Stimulated activated CD4-positive, alpha-beta T cell treated with anti-CD3 and anti-CD28 coated beads, TNF-alpha, amount 100 ng/mL, for 48 hours (primary cell): ENCODE measurements around the gene SART3.
"Not testable (repeated sequence)": the region's sequence is repeated elsewhere in the genome, so short reads cannot be mapped to it uniquely, and the experiment has no call there.

Source experiments
- DNase-seq, 3 donors: peaks; one replicate each; pipeline ENCODE4 v3.0.0-alpha.2; 2020; ENCODE audit warnings: low read depth in 3 of 3

The SART3 gene

DNA sequence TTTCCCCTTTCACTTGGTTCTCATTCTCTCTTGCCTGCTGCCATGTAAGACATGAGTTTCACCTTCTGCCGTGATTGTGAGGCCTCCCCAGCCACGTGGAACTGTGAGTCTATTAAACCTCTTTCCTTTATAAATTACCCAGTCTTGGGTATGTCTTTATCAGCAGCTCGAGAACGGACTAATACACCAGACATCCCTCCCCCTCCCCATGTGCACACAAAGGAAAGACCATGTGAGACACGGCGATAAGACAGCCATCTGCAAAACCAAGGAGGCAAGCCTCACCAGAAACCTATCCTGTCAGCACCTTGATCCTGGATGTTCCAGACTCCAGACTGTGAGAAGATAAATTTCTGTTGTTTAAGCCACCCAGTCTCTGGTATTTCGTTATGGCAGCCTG lies 75.6 kb downstream of the SART3 start:
- not testable (repeated sequence) for DNase-seq

DNA sequence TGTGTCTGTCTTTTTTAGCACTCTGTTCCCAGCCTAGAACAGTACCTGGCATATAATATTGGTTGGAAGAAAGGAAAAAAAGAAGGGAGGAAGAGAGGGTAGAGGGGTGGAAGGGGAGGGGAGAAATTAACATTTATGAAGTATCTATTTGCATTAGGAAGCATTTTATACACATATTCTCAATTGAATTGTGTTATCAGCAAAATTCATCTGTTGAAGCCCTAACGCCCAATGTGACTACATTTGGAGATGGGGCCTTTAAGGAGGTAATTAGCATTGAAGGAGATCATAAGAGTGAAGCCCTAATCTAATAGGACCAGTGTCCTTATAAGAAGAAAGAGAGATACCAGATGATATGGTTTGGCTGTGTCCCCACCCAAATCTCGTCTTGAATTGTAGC lies 76.1 kb downstream of the SART3 start:
- no peak for DNase-seq

DNA sequence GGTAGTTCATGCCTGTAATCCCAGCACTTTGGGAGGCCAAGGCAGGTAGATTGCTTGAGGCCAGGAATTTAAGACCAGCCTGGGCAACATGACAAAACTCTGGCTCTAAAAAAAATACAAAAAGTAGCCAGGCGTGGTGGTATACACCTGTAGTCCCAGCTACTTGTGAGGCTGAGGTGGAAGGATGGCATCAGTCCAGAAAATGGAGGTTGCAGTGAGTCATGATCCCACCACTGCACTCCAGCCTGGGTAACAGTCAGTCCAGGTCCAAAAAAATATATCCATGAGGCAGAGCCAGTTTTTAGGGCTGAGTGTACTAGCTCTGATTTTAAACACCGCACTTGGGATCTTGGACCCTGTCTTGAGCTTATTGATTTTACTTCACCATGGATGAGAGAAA lies 76.5 kb downstream of the SART3 start:
- no peak for DNase-seq

DNA sequence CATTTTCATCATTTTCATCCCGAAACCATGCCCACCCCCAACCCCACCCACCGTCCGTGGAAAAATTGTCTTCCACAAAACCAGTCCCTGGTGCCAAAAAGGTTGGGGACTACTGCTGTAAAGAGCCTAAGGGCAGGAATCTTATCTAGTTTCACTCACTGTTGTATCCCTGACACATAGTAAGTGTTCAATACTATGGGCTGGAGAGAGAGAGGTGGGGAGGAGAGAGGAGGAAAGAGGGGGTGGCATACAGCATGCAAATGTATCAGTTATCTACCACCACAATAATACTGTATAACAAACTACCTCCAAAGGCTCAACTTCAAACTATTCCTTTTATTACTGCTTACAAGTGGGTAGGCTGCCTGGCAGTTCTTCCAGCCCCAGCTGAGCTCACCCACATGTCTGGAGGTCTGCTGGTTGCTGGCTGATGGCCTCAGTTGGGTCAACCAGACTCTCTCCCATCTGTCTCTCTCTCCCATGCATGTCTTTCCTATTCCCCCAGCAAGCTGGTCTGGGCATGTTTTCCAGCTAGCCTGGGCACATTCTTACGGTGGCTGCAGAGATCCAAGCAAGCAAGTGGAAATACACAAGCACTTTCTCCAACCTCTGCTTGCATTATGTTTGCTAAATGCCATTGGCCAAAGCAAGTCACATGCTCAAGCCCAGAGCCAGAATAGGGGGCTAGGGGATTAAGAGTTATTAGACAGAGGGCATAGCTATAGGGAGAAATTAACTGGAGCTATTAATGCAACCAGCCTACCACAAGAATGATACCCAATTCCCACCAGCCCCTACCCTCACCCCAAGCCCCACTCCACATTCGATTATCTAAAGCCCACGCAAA lies 77.5 kb downstream of the SART3 start:
- no peak for DNase-seq

DNA sequence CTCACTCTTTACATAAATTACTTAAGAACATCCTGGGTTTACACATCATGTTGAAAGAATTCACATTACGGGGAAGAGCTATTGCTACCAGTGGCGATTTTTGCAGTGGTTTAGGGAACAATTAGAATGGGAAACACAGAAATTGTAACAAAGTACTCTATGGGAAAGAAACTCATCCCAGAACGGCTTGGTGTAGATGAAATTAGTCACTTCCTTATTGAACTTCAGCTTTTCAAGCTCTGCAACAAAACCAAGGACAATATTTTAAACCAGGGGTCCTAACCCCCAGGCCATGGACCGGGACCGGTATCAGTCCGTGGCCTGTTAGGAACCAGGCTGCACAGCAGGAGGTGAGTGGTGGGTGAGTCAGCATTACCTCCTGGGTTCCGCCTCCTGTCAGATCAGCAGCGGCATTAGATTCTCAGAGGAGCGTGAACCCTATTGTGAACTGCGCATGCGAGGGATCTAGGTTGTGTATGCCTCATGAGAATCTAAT lies 78.2 kb downstream of the SART3 start:
- no peak for DNase-seq

DNA sequence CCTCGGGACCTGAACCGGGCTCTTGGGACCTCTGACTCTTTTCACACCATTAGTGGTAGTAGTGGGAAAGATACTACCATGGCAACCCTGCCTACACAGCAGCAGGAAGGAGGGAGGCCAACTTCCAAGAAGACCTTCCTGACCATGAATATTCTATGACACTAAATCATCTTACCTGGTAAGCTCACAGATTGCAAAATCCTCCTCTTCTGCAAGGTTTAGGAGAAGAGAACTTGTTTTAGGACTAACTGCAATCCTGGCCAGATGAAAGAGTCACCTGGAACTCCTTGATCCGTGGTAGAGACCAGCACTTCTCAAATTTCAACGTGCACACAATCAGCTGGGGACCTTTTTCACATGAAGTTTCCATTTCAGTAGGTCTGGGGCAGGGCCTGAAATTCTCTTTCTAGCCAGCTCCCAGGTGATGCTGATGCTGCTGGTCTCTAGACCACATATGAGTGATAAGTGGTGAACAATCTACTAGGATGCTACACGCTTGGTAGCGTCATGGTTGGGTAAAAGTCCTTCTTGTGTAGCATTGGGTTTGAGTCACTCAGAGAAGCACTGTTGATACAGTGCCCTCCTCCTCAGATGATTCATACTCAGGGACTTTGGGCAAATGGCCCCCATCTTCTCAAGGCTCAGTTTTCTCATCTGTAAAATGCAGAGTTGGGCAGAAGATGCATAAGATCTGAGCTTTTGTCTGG lies 81.5 kb downstream of the SART3 start:
- no peak for DNase-seq

DNA sequence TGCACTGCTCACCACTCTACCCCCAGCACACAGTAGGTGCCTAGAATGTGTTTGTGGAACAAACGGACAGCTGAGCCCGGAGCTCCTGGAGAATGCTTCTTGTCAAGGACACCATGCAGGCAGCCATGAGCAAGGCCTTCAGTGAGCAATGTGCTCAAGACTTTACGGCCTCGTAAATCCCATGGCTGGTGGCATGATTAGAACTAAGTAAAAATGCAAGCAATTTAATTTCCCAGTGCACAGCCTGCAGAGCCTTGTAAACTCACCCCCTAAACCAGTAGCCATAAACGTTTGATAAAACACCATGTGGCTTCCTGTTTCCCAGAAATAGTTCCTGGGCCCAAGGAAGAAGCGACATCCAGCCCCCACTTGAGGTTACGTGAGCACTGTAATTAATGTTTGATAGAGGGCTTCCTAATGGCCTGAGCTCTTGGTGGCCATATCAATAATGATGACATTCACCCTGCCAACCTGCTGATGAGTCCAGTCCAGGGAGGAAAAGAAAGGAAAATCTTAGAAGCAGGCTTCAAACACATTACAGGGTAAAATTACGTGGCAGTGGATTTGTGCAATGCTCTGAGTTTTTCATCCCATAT lies 82.3 kb downstream of the SART3 start:
- DNase-seq, result no peak

DNA sequence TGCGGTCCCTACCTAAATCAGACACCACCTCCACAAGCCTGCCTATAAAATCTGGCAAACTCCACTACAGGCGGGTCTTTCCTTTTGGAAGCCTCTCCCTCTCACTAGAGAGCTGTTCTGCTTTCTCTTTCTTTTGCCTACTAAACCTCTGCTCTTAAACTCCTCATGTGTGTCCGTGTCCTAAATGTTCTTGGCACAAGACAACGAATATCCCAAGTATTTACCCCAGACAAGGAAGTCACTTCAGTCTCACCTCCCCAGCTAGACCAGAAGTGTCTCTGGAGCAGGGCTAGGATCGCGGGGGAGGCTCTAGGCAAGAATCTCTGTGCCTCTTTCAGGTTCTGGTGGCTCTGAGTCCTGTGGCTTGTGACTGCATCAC lies 83.1 kb downstream of the SART3 start:
- no peak for DNase-seq

- no peak for DNase-seq
Measured at GRCh38 chr12:108477055-108477880, 83.7 kb downstream of the SART3 start.

DNA sequence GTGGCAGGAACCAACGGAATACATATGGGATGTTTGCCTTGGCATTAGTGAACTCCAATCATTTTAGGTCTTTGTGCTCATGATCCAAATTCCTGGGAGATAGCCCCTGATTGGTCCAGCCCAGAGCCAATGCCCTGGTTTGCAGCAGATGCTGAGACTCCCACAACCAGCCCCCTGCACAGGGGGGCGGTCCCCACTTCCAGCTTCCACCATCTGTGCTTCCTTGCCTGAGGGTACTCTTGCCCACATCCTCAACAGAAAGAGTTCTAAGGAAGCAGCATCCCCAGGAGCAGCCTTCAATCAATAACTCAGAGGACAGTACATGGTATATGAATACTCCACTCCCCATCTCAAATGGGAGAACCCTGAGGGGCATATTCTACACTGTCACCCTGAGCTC lies 85.6 kb downstream of the SART3 start:
- DNase-seq, result no peak

DNA sequence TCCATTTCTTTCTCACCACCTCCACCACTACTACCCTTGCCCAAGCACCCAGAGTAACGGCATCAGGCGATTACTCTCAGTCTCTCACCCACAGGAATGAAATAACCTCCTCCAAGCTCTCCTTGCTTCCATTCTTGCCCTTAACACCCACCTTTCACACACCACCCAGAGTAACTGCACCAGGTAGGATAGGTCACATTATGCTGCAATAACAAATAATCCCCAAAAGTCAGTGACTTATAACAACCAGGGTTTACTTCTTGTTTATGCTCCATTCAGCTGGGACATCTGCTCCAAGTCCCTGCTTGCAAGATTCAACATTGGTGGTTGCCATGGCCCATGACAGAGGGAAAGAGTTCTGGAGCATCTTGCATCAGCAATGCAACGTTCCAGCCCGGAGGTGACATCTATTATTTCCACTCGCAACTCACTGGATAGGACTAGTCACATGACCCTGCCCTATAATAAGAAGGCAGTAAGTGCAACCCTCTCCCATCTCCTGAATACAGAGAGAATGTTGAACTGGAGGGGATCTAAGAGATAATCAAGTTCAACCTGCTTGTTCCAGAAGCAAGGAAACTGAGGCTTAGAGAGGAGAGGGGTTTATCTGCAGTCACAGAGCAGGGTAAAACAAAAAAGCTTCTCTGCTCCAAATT lies 87.4 kb downstream of the SART3 start:
- no peak for DNase-seq
